HCT116 (cell line): ENCODE results near the gene ZNF516.

Experiments used
- EGR1 ChIP-seq: IDR thresholded peaks from 2 replicates; pipeline ENCODE4 v1.6.1; 2012; ENCODE audit warnings: low read depth
- POLR2A ChIP-seq: IDR thresholded peaks from 2 replicates; pipeline ENCODE4 v1.7.0; 2011; ENCODE audit warnings: borderline replicate concordance; ENCODE audit not compliant: insufficient read depth, insufficient read length; ENCODE audit errors: extremely low read depth
- POLR2AphosphoS5 ChIP-seq: IDR thresholded peaks from 2 replicates; pipeline ENCODE4 v1.6.1; 2011; ENCODE audit warnings: mild to moderate bottlenecking, low read depth, low read length, moderate library complexity
- ZBTB33 ChIP-seq: IDR thresholded peaks from 2 replicates; pipeline ENCODE4 v1.6.1; 2011; ENCODE audit warnings: mild to moderate bottlenecking, low read length, moderate library complexity; ENCODE audit not compliant: insufficient replicate concordance; ENCODE audit errors: extremely low read depth
- TF ChIP-seq, protein P1 (sequence below), 3 experiments: fragments of 200-600 bp in 1 of 3; sonication (generic) in 1 of 3; IDR thresholded peaks in 2 of 3; conservative IDR thresholded peaks in 1 of 3; 2 replicates each; pipeline ENCODE4 v1.5.1; 2012 to 2017; ENCODE audit warnings: low read depth in 2 of 3, low read length in 2 of 3, antibody characterized with exemption in 1 of 3, borderline replicate concordance in 1 of 3, control low read depth in 1 of 3, mild to moderate bottlenecking in 1 of 3, mixed read lengths in 1 of 3, mixed run types in 1 of 3, moderate library complexity in 1 of 3; ENCODE audit not compliant: insufficient read depth in 1 of 3

GRCh38 chr18:76538846-76539245, 43.8 kb upstream of the ZNF516 start:
- TF ChIP-seq EGR1: no peak
- TF ChIP-seq, protein P1, sequence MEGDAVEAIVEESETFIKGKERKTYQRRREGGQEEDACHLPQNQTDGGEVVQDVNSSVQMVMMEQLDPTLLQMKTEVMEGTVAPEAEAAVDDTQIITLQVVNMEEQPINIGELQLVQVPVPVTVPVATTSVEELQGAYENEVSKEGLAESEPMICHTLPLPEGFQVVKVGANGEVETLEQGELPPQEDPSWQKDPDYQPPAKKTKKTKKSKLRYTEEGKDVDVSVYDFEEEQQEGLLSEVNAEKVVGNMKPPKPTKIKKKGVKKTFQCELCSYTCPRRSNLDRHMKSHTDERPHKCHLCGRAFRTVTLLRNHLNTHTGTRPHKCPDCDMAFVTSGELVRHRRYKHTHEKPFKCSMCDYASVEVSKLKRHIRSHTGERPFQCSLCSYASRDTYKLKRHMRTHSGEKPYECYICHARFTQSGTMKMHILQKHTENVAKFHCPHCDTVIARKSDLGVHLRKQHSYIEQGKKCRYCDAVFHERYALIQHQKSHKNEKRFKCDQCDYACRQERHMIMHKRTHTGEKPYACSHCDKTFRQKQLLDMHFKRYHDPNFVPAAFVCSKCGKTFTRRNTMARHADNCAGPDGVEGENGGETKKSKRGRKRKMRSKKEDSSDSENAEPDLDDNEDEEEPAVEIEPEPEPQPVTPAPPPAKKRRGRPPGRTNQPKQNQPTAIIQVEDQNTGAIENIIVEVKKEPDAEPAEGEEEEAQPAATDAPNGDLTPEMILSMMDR (IDR thresholded peaks at IDR 0.05 in 2 of 3, conservative IDR thresholded peaks at IDR 0.05 in 1 of 3; ENCODE audit: borderline replicate concordance in 1 of 3, insufficient read depth in 1 of 3, low read depth in 2 of 3, low read length in 2 of 3): no peak
- no peak for TF ChIP-seq ZBTB33
- TF ChIP-seq POLR2AphosphoS5: no peak
- TF ChIP-seq POLR2A: no peak
